Activated CD8-positive, alpha-beta T cell treated with anti-CD3 and anti-CD28 coated beads for 36 hours (primary cell): ENCODE results near the gene PREX1. TPM values are rescaled to one million over a fixed set of nuclear protein-coding genes. Genes with fewer than 3 reads are reported as not detected.

Experiments
- ATAC-seq: fragments of 200-7000 bp; cut with Tn5 transposase; one replicate; pipeline ENCODE4 v1.10.0; 2021; ENCODE audit warnings: mild to moderate bottlenecking, moderate library complexity
- CTCF ChIA-PET: fragments of 350-600 bp; sonication (Branson Sonifier 250); formaldehyde crosslinking; loops from one replicate; lab custom pipeline; 2021; ENCODE audit warnings: antibody characterized with exemption; lab: Charles Lee
- POLR2A ChIA-PET: fragments of 350-600 bp; sonication (Branson Sonifier 250); formaldehyde crosslinking; loops from one replicate; lab custom pipeline; 2021; ENCODE audit warnings: antibody characterized with exemption; lab: Charles Lee
- DNase-seq: peaks from one replicate; pipeline ENCODE4 v3.0.0-alpha.2; 2020
- H3K27ac Mint-ChIP-seq: one replicate; pipeline ENCODE4 v1.8.0; 2021; ENCODE audit warnings: mild to moderate bottlenecking, mixed read lengths
- H3K27me3 Mint-ChIP-seq: one replicate; pipeline ENCODE4 v1.8.0; 2021; ENCODE audit warnings: mixed read lengths
- H3K36me3 Mint-ChIP-seq: one replicate; pipeline ENCODE4 v1.8.0; 2021; ENCODE audit warnings: low read depth, mixed read lengths
- H3K4me1 Mint-ChIP-seq: one replicate; pipeline ENCODE4 v1.8.0; 2021; ENCODE audit warnings: low read depth, mixed read lengths
- H3K4me3 Mint-ChIP-seq: one replicate; pipeline ENCODE4 v1.8.0; 2021; ENCODE audit warnings: mild to moderate bottlenecking, moderate library complexity, mixed read lengths
- H3K9me3 Mint-ChIP-seq: one replicate; pipeline ENCODE4 v1.8.0; 2021; ENCODE audit warnings: mixed read lengths
- CTCF ChIP-seq: fragments of 200-600 bp; IDR thresholded peaks from one replicate; pipeline ENCODE4 v1.8.0; 2022; ENCODE audit warnings: antibody characterized with exemption, mild to moderate bottlenecking
- intact Hi-C: fragments of 100-400 bp; cut with micrococcal nuclease; formaldehyde crosslinking; loops from one replicate; pipeline ENCODE4 v1.10.0; 2022
- total RNA-seq, 2 experiments: library from RNA; stranded (reverse); gene quantifications; one replicate each; pipeline ENCODE4 v1.2.3, GENCODE V29; 2021

PREX1 gene
- total RNA-seq, 2 experiments from 2014 or later = 79.7 to 80.5 TPM

- POLR2A ChIA-PET = interaction anchor here (0.7 to 6.0 kb wide), 5 partner anchors 8 to 36 kb away, joined by 3 to 48 read pairs (median 14); no protein-coding TSS in a partner anchor
- intact Hi-C loops = no loop called here
- ATAC-seq (no peak), DNase-seq (no peak)
- Mint-ChIP-seq H3K27ac (peak overlapping the region; percentile 66), H3K9me3 (peaks cover 3% of the 10 kb centered on the region), H3K27me3 (no peaks in the 10 kb centered on the region), H3K4me3 (no peak overlapping the region), H3K36me3 (peaks cover 29% of the 10 kb centered on the region), H3K4me1 (peaks cover 63% of the 10 kb centered on the region)
- CTCF ChIA-PET = interaction anchor here (1.0 to 2.4 kb wide), 4 partner anchors 12 to 130 kb away, joined by 3 to 7 read pairs (median 4); no protein-coding TSS in a partner anchor
- TF ChIP-seq CTCF = no peak
These were observed 37.9 kb downstream of the PREX1 start for GRCh38 chr20:48789781-48790472.

- no peak for TF ChIP-seq CTCF
- ChIA-PET CTCF (interaction anchor here (0.7 to 2.4 kb wide), 6 partner anchors 12 to 132 kb away, joined by 3 to 7 read pairs (median 4); no protein-coding TSS in a partner anchor), POLR2A (interaction anchor here (0.7 to 6.0 kb wide), 11 partner anchors 9 to 86 kb away, joined by 3 to 48 read pairs (median 6); no protein-coding TSS in a partner anchor)
- Mint-ChIP-seq H3K9me3 (peaks cover 3% of the 10 kb centered on the region), H3K27ac (peak overlapping the region; percentile 66), H3K4me3 (no peak overlapping the region), H3K4me1 (peaks cover 60% of the 10 kb centered on the region), H3K36me3 (peaks cover 29% of the 10 kb centered on the region), H3K27me3 (no peaks in the 10 kb centered on the region)
- ATAC-seq (peak; percentile 75), DNase-seq (peak; percentile 66)
- intact Hi-C loops = no loop called here
These were observed 38.6 kb downstream of the PREX1 start for GRCh38 chr20:48789185-48789668.

- Mint-ChIP-seq H3K27ac (peak overlapping the region; percentile 66), H3K9me3 (peaks cover 3% of the 10 kb centered on the region), H3K4me1 (peaks cover 54% of the 10 kb centered on the region), H3K27me3 (no peaks in the 10 kb centered on the region), H3K4me3 (no peak overlapping the region), H3K36me3 (peaks cover 29% of the 10 kb centered on the region)
- POLR2A ChIA-PET = interaction anchor here (0.7 to 6.0 kb wide), 10 partner anchors 9 to 86 kb away, joined by 3 to 48 read pairs (median 8); no protein-coding TSS in a partner anchor
- peak; percentile 47 for DNase-seq
- ATAC-seq = peak; percentile 17
- intact Hi-C loops = no loop called here
- no peak for TF ChIP-seq CTCF
- CTCF ChIA-PET = interaction anchor here (0.7 to 2.4 kb wide), 7 partner anchors 9 to 131 kb away, joined by 3 to 7 read pairs (median 4); no protein-coding TSS in a partner anchor
These were observed 39.2 kb downstream of the PREX1 start for GRCh38 chr20:48788486-48789072.

GRCh38 chr20:48787861-48788375, 39.9 kb downstream of the PREX1 start:
- peak; percentile 18 for ATAC-seq
- no peak for TF ChIP-seq CTCF
- Mint-ChIP-seq H3K4me3 (no peak overlapping the region), H3K4me1 (peaks cover 54% of the 10 kb centered on the region), H3K9me3 (peaks cover 3% of the 10 kb centered on the region), H3K27me3 (no peaks in the 10 kb centered on the region), H3K36me3 (peaks cover 29% of the 10 kb centered on the region), H3K27ac (peak overlapping the region; percentile 66)
- intact Hi-C loops = no loop called here
- ChIA-PET CTCF (interaction anchor here (1.2 to 2.4 kb wide), 3 partner anchors 10 to 128 kb away, joined by 3 to 7 read pairs (median 4); no protein-coding TSS in a partner anchor), POLR2A (interaction anchor here (1.1 to 6.0 kb wide), 8 partner anchors 10 to 85 kb away, joined by 3 to 48 read pairs (median 9); no protein-coding TSS in a partner anchor)
- no peak for DNase-seq
